Activated T-cell treated with anti-CD3 and anti-CD28 coated beads, Interleukin-2, amount 50 U/mL, for 72 hours (primary cell): ENCODE measurements around the gene UPF3B. TPM values are rescaled to one million over a fixed set of nuclear protein-coding genes. Genes with fewer than 3 reads are reported as not detected.
"Not testable (repeated sequence)": the region's sequence is repeated elsewhere in the genome, so short reads cannot be mapped to it uniquely, and the experiment has no call there.

ENCODE experiments used
- ATAC-seq, 2 donors: fragments of 150-1000 bp; cut with Tn5 transposase; replicated peaks in 1 of 2; 2 replicates each; pipeline ENCODE4 v1.10.0; 2021; ENCODE audit warnings: moderate library complexity in 2 of 2, mild to moderate bottlenecking in 1 of 2
- DNase-seq, 2 donors: peaks; one replicate each; pipeline ENCODE4 v3.0.0; 2021 to 2022; ENCODE audit warnings: mixed read lengths in 1 of 2
- H3K27ac Mint-ChIP-seq: one replicate; pipeline ENCODE4 v1.8.0; 2022; ENCODE audit warnings: mild to moderate bottlenecking, moderate library complexity, mixed read lengths
- H3K27me3 Mint-ChIP-seq: one replicate; pipeline ENCODE4 v1.8.0; 2022; ENCODE audit warnings: low read depth, mixed read lengths
- H3K36me3 Mint-ChIP-seq, 2 donors: one replicate each; pipeline ENCODE4 v1.8.0; 2022; ENCODE audit warnings: mixed read lengths in 2 of 2, mild to moderate bottlenecking in 1 of 2; ENCODE audit not compliant: insufficient read depth in 2 of 2
- H3K4me1 Mint-ChIP-seq: one replicate; pipeline ENCODE4 v1.8.0; 2022; ENCODE audit warnings: low read depth, mixed read lengths
- H3K4me3 Mint-ChIP-seq, 2 donors: one replicate each; pipeline ENCODE4 v1.8.0; 2022; ENCODE audit warnings: mild to moderate bottlenecking in 2 of 2, mixed read lengths in 2 of 2, moderate library complexity in 2 of 2
- H3K9me3 Mint-ChIP-seq, 2 donors: one replicate each; pipeline ENCODE4 v1.8.0; 2022; ENCODE audit warnings: mixed read lengths in 2 of 2
- total RNA-seq, 2 donors: library from RNA; stranded (reverse); gene quantifications; one replicate each; pipeline ENCODE4 v1.2.3, GENCODE V29; 2022

UPF3B gene
- total RNA-seq, 2 donors from 2014 or later: 20.4 to 25.6 TPM

DNA sequence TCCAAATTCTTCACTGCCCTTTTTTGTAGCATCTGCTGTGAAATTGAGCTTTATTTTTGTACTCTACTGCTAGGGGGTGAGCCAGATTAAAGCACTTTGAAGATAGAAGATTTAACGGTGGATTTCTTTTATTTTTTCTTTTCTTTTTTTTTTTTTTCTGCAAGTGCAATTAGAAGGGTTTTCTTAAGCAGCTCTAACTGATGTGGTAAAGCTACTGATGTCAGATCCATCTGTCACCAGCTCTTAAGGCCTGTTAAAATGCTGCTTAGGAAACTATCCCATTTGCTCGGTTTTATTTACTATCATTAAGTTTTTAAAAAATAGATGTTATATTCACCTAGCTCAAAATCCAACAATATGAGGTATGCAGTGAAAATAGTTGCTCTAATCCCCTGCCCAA, 26.0 kb upstream of the UPF3B start:
- peaks cover 16% of the 10 kb centered on the region for H3K27me3 Mint-ChIP-seq
- ATAC-seq (no peak), DNase-seq (no peak)
- peaks cover 14% of the 10 kb centered on the region for H3K4me1 Mint-ChIP-seq
- no peak overlapping the region for H3K27ac Mint-ChIP-seq
- no peak overlapping the region for H3K4me3 Mint-ChIP-seq
- peaks cover 0 to 2% of the 10 kb centered on the region in 2 donors for H3K36me3 Mint-ChIP-seq
- H3K9me3 Mint-ChIP-seq: no peaks in the 10 kb centered on the region

DNA sequence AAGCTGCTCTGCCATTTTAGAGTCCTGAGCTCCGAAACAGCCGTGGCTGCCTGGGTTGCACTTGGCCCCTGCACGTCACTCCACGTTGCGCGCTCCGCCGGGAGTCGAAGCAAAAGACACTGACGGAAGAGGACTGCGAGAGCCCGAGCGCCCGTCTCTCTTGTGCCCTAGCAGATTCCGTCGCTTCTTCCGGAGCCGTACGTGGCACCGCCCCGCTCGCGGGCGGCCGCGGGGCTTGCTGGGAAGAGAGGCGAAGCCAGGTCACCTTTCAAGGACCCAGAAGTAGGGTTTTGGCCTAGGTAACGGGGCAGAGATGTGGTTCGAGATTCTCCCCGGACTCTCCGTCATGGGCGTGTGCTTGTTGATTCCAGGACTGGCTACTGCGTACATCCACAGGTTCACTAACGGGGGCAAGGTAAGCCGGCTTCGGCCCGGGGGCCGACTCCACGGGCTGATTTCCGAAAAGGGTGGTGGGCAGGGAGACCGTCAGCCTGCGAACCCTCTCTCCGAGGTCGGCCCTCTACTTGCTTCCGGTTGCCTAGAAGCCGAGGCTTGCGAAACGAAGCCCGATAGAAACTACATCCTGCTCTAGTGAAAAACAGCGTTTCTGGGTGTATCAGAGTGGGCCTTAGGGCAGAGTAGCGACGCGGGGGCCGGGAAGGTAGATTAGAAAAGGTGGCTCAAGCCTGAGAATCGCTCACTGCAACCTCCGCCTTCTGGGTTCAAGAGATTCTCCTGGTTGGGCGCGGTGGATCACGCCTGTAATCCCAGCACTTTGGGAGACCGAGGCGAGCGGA, 19.0 kb upstream of the UPF3B start, which contains the start of the genes NDUFA1 and RNF113A:
TSS of gene NDUFA1 (plus strand) at position 234 of the 797 bp plus-strand sequence. CDS start at position 314, 80 bp downstream.
TSS of gene RNF113A (minus strand) at position 135 of the 797 bp plus-strand sequence. CDS start at position 15, 120 bp downstream.
- ATAC-seq (peak; percentile 94 to 96), DNase-seq (peak; percentile 86 to 88)
- no peaks in the 10 kb centered on the region for H3K27me3 Mint-ChIP-seq
- peak within 1 kb of the TSS; percentile 92 to 100 for H3K4me3 Mint-ChIP-seq
- peaks cover 11% of the 10 kb centered on the region in 2 donors for H3K36me3 Mint-ChIP-seq
- H3K27ac Mint-ChIP-seq: peak within 1 kb of the TSS; percentile 99
- H3K4me1 Mint-ChIP-seq: peaks cover 24% of the 10 kb centered on the region
- H3K9me3 Mint-ChIP-seq: no peaks in the 10 kb centered on the region

DNA sequence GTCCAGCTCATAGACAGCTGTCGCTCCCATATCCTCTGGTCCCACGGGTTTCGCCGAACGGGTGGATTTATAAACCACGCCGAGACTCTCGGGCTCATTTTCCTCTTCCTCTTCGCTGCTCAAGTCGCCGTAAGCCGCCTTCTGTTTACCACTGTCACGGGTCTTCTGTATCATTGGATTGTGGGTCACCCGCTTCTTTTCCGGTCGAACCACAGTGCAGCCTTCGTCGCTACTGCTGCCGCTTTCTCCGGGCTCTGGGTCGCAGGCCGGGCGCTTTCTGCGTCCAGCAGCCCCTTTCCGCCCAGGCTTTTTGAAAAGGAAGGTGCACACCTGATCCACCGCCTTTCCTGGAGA, 18.5 kb upstream of the UPF3B start:
- H3K9me3 Mint-ChIP-seq: no peaks in the 10 kb centered on the region
- DNase-seq (no peak), ATAC-seq (peak; percentile 57 to 59)
- H3K4me3 Mint-ChIP-seq: peak overlapping the region; percentile 92 to 100
- peaks cover 11% of the 10 kb centered on the region in 2 donors for H3K36me3 Mint-ChIP-seq
- H3K27ac Mint-ChIP-seq: peak overlapping the region; percentile 99
- no peaks in the 10 kb centered on the region for H3K27me3 Mint-ChIP-seq
- H3K4me1 Mint-ChIP-seq: peaks cover 24% of the 10 kb centered on the region

DNA sequence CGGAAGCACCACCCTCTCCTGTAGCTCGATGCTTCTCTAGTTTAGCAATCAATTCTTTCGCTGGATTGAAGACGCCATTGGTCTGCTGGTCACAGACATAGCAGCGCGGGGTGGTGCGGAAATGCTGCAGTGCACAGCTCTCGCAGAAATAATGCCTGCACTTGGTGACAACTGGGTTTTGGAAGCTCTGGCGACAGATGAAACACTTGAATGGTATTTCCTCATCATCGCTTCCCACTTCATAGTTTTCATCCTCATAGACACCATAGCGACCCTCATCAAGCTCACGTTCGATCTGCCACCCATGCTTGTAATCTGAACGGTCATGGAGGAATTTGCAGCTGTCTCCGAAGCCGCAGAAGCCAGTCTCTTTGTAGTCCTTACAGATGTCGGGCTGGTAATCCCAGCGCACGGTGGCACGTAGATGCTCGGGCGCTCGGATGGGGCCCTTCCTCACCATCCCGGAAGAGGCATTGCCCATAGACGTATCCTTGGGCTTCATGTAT, 17.9 kb upstream of the UPF3B start:
- Mint-ChIP-seq H3K27me3 (no peaks in the 10 kb centered on the region), H3K27ac (peak overlapping the region; percentile 99), H3K9me3 (no peaks in the 10 kb centered on the region), H3K4me3 (peak overlapping the region; percentile 92 to 100), H3K4me1 (peaks cover 24% of the 10 kb centered on the region), H3K36me3 (peaks cover 11% of the 10 kb centered on the region in 2 donors)
- DNase-seq: peak; percentile 37 to 46
- ATAC-seq: peak; percentile 17 to 25

DNA sequence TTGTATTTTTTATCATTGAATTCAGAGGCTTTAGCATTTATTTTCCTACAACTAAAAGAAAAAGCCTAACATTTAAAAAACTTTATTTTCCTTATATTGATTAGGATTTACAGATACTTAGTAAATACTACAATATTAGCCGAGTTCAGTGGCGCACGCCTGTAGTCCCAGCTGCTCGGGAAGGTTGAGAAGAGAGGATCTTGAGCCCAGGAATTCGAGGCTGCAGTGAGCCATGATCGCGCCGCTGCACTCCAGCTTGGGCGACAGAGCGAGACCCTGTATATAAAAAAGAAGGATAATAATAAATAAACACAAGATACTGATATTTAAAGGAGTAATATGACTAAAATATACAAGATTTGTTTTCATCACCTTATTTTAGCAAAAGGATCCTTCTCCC, 681 bp upstream of the UPF3B start:
- Mint-ChIP-seq H3K4me1 (peaks cover 7% of the 10 kb centered on the region), H3K36me3 (peaks cover 6 to 16% of the 10 kb centered on the region in 2 donors), H3K9me3 (no peaks in the 10 kb centered on the region), H3K4me3 (peak overlapping the region; percentile 88 to 100), H3K27ac (peak overlapping the region; percentile 100), H3K27me3 (peaks cover 21% of the 10 kb centered on the region)
- no peak for DNase-seq
- no peak for ATAC-seq

DNA sequence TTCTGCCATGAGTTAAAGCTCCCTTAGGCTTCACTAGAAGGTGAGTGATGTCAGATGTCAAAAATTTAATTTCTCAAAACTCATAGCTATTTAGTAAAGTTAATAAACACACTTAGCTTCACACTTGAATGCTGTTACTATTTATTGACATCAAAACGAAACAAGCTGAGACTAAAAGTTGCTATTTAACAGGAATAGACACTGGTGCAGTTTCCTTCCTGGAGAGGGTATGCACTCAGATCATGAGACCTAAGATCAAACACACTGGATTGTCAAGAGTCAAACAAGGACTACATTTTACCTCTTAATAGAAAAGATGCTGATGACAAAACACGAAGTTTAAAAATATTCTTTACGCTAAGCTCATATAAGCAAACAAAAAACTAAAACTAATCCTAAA, 18.9 kb downstream of the UPF3B start:
- H3K4me3 Mint-ChIP-seq: no peak overlapping the region
- no peaks in the 10 kb centered on the region for H3K4me1 Mint-ChIP-seq
- ATAC-seq (no peak), DNase-seq (no peak)
- H3K27ac Mint-ChIP-seq: no peak overlapping the region
- H3K9me3 Mint-ChIP-seq: no peaks in the 10 kb centered on the region
- peaks cover 19 to 33% of the 10 kb centered on the region in 2 donors for H3K36me3 Mint-ChIP-seq
- peaks cover 24% of the 10 kb centered on the region for H3K27me3 Mint-ChIP-seq

- Mint-ChIP-seq H3K36me3 (peaks cover 10 to 16% of the 10 kb centered on the region in 2 donors), H3K27ac (no peak overlapping the region), H3K9me3 (no peaks in the 10 kb centered on the region), H3K27me3 (peaks cover 16% of the 10 kb centered on the region), H3K4me3 (no peak overlapping the region), H3K4me1 (peaks cover 15% of the 10 kb centered on the region)
- DNase-seq (no peak), ATAC-seq (peak; percentile 29 to 30)
Observed at GRCh38 chrX:119828446-119828845, 24.3 kb downstream of the UPF3B start.

DNA sequence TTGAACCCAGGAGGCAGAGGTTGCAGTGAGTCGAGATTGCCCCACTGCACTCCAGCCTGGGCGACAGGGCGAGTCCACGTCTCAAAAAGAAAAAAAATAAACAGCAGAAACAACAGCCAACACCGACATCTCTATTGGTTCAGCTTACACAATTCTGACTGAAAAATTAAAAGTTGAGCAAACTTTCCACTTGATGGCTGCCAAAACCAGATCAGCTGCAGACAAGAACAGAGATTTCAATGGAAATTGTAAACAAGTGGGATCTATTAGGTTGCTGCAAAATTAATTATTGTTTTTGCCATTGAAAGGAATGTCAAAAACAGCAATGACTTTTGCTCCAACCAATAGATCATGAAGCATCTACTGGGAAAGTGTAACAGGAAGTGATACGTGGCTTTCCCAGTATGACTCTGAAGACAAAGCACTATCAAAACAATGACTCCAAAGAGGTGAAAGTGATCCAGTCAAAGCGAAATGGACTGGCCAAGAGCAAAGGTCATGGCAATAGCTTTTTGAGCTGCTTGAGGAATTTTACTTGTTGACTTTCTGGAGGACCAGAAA, 26.3 kb downstream of the UPF3B start:
- no peaks in the 10 kb centered on the region for H3K9me3 Mint-ChIP-seq
- peaks cover 10 to 14% of the 10 kb centered on the region in 2 donors for H3K36me3 Mint-ChIP-seq
- H3K4me1 Mint-ChIP-seq: peaks cover 25% of the 10 kb centered on the region
- peak overlapping the region in 1 of 2 donors; percentile 48 for H3K4me3 Mint-ChIP-seq
- peak; percentile 72 to 85 for ATAC-seq
- peaks cover 16% of the 10 kb centered on the region for H3K27me3 Mint-ChIP-seq
- peak; percentile 22 to 39 for DNase-seq
- peak overlapping the region; percentile 33 for H3K27ac Mint-ChIP-seq

- ATAC-seq, H3K36me3 Mint-ChIP-seq, H3K9me3 Mint-ChIP-seq, DNase-seq, H3K4me3 Mint-ChIP-seq, H3K27ac Mint-ChIP-seq, H3K27me3 Mint-ChIP-seq: not testable (repeated sequence)
- H3K4me1 Mint-ChIP-seq: peaks cover 29% of the 10 kb centered on the region
Observed at GRCh38 chrX:119824221-119824620, 28.5 kb downstream of the UPF3B start.

- Mint-ChIP-seq H3K4me3 (peak overlapping the region; percentile 37 to 39), H3K27me3 (peaks cover 12% of the 10 kb centered on the region), H3K4me1 (peaks cover 30% of the 10 kb centered on the region), H3K27ac (peak overlapping the region; percentile 62)
- not testable (repeated sequence) for H3K9me3 Mint-ChIP-seq, DNase-seq, H3K36me3 Mint-ChIP-seq
- peak; percentile 81 to 83 for ATAC-seq
Observed at GRCh38 chrX:119821703-119822102, 31.1 kb downstream of the UPF3B start.

DNA sequence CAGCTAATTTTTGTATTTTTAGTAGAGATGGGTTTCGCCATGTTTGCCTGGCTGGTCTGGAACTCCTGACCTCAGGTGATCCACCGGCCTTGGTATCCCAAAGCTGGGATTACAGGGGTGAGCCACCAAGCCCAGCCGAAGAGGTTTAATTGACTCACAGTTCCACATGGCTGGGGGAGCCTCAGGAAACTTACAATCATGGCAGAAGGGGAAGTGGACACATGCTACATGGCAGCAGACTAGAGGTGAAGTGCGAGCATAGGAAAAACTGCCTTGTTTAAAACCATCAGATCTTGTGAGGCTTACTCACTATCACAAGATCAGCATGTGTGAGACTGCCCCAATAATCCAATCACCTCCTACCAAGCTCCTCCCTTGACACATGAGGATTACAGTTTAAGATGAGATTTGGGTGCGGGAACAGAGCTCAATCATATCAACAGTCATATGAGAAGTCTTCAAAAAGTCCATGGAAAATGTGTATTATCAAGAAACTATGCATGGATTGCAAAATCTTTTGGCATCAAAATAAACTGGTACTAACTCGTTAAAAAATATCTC, 35.6 kb downstream of the UPF3B start:
- DNase-seq (no peak), ATAC-seq (no peak)
- H3K4me1 Mint-ChIP-seq: peaks cover 17% of the 10 kb centered on the region
- H3K27me3 Mint-ChIP-seq: peaks cover 7% of the 10 kb centered on the region
- peak overlapping the region in 1 of 2 donors; percentile 32 for H3K4me3 Mint-ChIP-seq
- peaks cover 0 to 2% of the 10 kb centered on the region in 2 donors for H3K36me3 Mint-ChIP-seq
- H3K27ac Mint-ChIP-seq: peak overlapping the region; percentile 38
- no peaks in the 10 kb centered on the region for H3K9me3 Mint-ChIP-seq

- Mint-ChIP-seq H3K4me3 (no peak overlapping the region), H3K9me3 (no peaks in the 10 kb centered on the region), H3K27ac (no peak overlapping the region), H3K27me3 (peaks cover 7% of the 10 kb centered on the region), H3K4me1 (peaks cover 8% of the 10 kb centered on the region), H3K36me3 (peaks cover 0 to 2% of the 10 kb centered on the region in 2 donors)
- ATAC-seq: no peak
- no peak for DNase-seq
Observed at GRCh38 chrX:119816300-119816699, 36.5 kb downstream of the UPF3B start.

DNA sequence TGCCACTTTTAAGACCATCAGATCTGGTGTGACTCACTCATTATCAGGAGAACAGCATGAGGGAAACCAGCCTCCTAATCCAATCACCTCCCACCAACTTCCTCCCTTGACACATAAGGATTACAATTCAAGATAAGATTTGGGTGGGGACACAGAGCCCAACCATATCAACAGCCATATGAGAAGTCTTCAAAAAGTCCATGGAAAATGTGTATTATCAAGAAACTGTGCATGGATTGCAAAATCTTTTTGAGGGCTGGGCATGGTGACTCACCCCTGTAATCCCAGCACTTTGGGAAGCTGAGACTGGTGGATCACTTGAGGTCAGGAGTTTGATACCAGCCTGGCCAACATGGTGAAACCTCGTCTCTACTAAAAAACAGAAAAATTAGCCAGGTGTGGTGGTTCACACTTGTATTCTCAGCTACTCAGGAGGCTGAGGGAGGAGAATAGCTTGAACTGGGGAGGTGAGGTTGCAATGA, 43.5 kb downstream of the UPF3B start:
- Mint-ChIP-seq H3K9me3 (peaks cover 0 to 1% of the 10 kb centered on the region in 2 donors), H3K36me3 (peaks cover 0 to 6% of the 10 kb centered on the region in 2 donors), H3K27ac (no peak overlapping the region), H3K4me1 (no peaks in the 10 kb centered on the region), H3K27me3 (peaks cover 13% of the 10 kb centered on the region), H3K4me3 (no peak overlapping the region)
- ATAC-seq (no peak), DNase-seq (no peak)
